AG09319 (cell line): ENCODE data around the gene IPMK.
"Not testable (repeated sequence)": the region's sequence is repeated elsewhere in the genome, so short reads cannot be mapped to it uniquely, and the experiment has no call there.

Experiments
- DNase-seq: peaks from one replicate; pipeline ENCODE4 v3.0.0-alpha.2; 2010; ENCODE audit warnings: low read depth; ENCODE audit errors: extremely low read depth
- CTCF ChIP-seq: IDR thresholded peaks from 2 replicates; pipeline ENCODE4 v1.5.1; 2011; ENCODE audit warnings: low read depth, mild to moderate bottlenecking, inconsistent platforms, low read length, moderate library complexity

Gene IPMK

GRCh38 chr10:58258977-58259692 lies 8.6 kb downstream of the IPMK start:
- no peak for TF ChIP-seq CTCF
- no peak for DNase-seq

- DNase-seq = not testable (repeated sequence)
These were observed 11.5 kb downstream of the IPMK start for GRCh38 chr10:58256013-58256780.

GRCh38 chr10:58254644-58255043 lies 13.1 kb downstream of the IPMK start:
- TF ChIP-seq CTCF = no peak
- DNase-seq = no peak

GRCh38 chr10:58253184-58253583 lies 14.5 kb downstream of the IPMK start:
- DNase-seq = no peak
- no peak for TF ChIP-seq CTCF

- DNase-seq = not testable (repeated sequence)
These were observed 23.0 kb downstream of the IPMK start for GRCh38 chr10:58244666-58245065.

GRCh38 chr10:58244242-58244641 lies 23.5 kb downstream of the IPMK start:
- not testable (repeated sequence) for DNase-seq

- not testable (repeated sequence) for DNase-seq
These were observed 23.9 kb downstream of the IPMK start for GRCh38 chr10:58243801-58244200.

GRCh38 chr10:58243269-58243668 lies 24.4 kb downstream of the IPMK start:
- DNase-seq = no peak
- TF ChIP-seq CTCF = no peak

- TF ChIP-seq CTCF = no peak
- no peak for DNase-seq
These were observed 26.3 kb downstream of the IPMK start for GRCh38 chr10:58241346-58241745.
